ENCODE measurements around the gene C1orf198.

The C1orf198 gene

GRCh38 chr1:230867903-230868735, at the start of gene C1orf198:
Gene C1orf198 (minus strand): TSS chr1:230868521. CDS start chr1:230868512, 9 bp downstream.
- DNase-seq = peak; percentile 53 to 55

GRCh38 chr1:230917284-230918135, 49.2 kb upstream of the C1orf198 start:
- peak; percentile 22 to 65 for DNase-seq

- DNase-seq = no peak
These were observed 48.4 kb upstream of the C1orf198 start for GRCh38 chr1:230916587-230917283.

GRCh38 chr1:230915078-230915477, 46.8 kb upstream of the C1orf198 start:
- DNase-seq = no peak

GRCh38 chr1:230913496-230913895, 45.2 kb upstream of the C1orf198 start:
- no peak for DNase-seq

GRCh38 chr1:230910755-230911117, 42.4 kb upstream of the C1orf198 start:
- DNase-seq = no peak

- no peak for DNase-seq
These were observed 41.8 kb upstream of the C1orf198 start for GRCh38 chr1:230909974-230910754.

GRCh38 chr1:230907472-230908205, 39.3 kb upstream of the C1orf198 start:
- DNase-seq = no peak

- DNase-seq = no peak
These were observed 37.9 kb upstream of the C1orf198 start for GRCh38 chr1:230906226-230906625.

GRCh38 chr1:230905733-230906132, 37.4 kb upstream of the C1orf198 start:
- DNase-seq = no peak

GRCh38 chr1:230902349-230902923, 34.1 kb upstream of the C1orf198 start:
- peak; percentile 6 to 28 for DNase-seq

- DNase-seq = peak; percentile 95 to 96
These were observed 33.4 kb upstream of the C1orf198 start for GRCh38 chr1:230901671-230902070.

- DNase-seq = no peak
These were observed 32.7 kb upstream of the C1orf198 start for GRCh38 chr1:230900984-230901383.

- no peak for DNase-seq
These were observed 31.5 kb upstream of the C1orf198 start for GRCh38 chr1:230899841-230900251.

GRCh38 chr1:230898748-230899147, 30.4 kb upstream of the C1orf198 start:
- DNase-seq = no peak

GRCh38 chr1:230898144-230898543, 29.8 kb upstream of the C1orf198 start:
- DNase-seq = no peak

GRCh38 chr1:230896779-230897178, 28.5 kb upstream of the C1orf198 start:
- DNase-seq = no peak

- DNase-seq = no peak
These were observed 27.1 kb upstream of the C1orf198 start for GRCh38 chr1:230895452-230895851.

GRCh38 chr1:230894664-230895063, 26.3 kb upstream of the C1orf198 start:
- DNase-seq = no peak

GRCh38 chr1:230894032-230894431, 25.7 kb upstream of the C1orf198 start:
- DNase-seq = no peak

GRCh38 chr1:230892018-230892491, 23.7 kb upstream of the C1orf198 start:
- DNase-seq = no peak

All from NCI-H524 (cell line).